Measurements from ENCODE around the gene DNAH12. TPM values are rescaled to one million over a fixed set of nuclear protein-coding genes. Genes with fewer than 3 reads are reported as not detected.

DNAH12 gene
- total RNA-seq, 1 experiment from 2014 or later: not detected

DNA sequence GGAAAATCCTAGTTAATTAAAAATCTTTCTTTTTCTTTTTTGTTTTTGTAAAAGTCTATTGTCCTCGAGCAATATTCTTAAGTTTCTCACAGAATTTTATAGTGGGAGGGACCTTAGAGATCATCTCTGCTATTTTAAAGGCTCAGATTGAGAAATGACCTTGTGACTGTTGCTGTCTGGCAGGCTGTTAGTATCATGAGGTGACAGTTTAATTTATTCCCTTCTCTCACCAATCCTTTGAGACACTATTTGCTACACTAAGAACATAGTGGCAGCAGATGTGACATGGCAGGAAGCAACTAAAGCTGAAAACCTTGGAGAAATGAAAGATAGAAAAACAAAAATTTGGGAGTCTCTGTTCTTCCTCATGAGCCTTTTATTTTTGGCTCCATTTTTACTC lies 291.7 kb downstream of the DNAH12 start:
- ChIA-PET POLR2A (no interaction called here), RAD21 (ENCODE audit: low non-redundant PET in 1 of 2, low total read pairs in 2 of 2, uncharacterized antibody in 2 of 2, unreplicated experiment in 2 of 2) (no interaction called here), CTCF (no interaction called here)
- no peak overlapping the region for H3K9ac ChIP-seq (ENCODE audit: low read length)
- H3K4me2 ChIP-seq (ENCODE audit: low read length): no peak overlapping the region
- no peaks in the 10 kb centered on the region for H3K27me3 ChIP-seq (ENCODE audit: insufficient read depth, low read length)
- H3K4me1 ChIP-seq (ENCODE audit: control insufficient read depth in 1 of 2, insufficient read depth in 2 of 2, low read length in 2 of 2): no peaks in the 10 kb centered on the region
- no peak overlapping the region for H2AFZ ChIP-seq (ENCODE audit: low read depth, low read length, poor library complexity, severe bottlenecking)
- DNase-seq (ENCODE audit: low read depth, low spot score): no peak
- no peaks in the 10 kb centered on the region for H3K9me3 ChIP-seq (ENCODE audit: control insufficient read depth in 1 of 2, insufficient read depth in 1 of 2, low read depth in 1 of 2, low read length in 2 of 2)
- no peaks in the 10 kb centered on the region for H3K9me2 ChIP-seq (ENCODE audit: insufficient read depth)
- peaks cover 14 to 29% of the 10 kb centered on the region in 2 experiments for H3K36me3 ChIP-seq (ENCODE audit: control insufficient read depth in 1 of 2, insufficient read depth in 2 of 2, low read length in 2 of 2)
- ATAC-seq: no peak
- no peak overlapping the region for H3K4me3 ChIP-seq (replicated peaks in 1 of 2; ENCODE audit: low read depth in 1 of 2, low read length in 2 of 2)
- intact Hi-C loops (cut with micrococcal nuclease): no loop called here
- H3K27ac ChIP-seq (ENCODE audit: low read depth, low read length): no peak overlapping the region
- H3K79me2 ChIP-seq (ENCODE audit: insufficient read depth, low read length): no peaks in the 10 kb centered on the region; the same call in 1 of the 2 replicates
- H4K20me1 ChIP-seq (ENCODE audit: insufficient read depth): no peaks in the 10 kb centered on the region
- no TSS peak for BruUV-seq (replicated peaks)
- TF ChIP-seq, protein P1, sequence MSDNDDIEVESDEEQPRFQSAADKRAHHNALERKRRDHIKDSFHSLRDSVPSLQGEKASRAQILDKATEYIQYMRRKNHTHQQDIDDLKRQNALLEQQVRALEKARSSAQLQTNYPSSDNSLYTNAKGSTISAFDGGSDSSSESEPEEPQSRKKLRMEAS (IDR thresholded peaks at IDR 0.05): no peak
- TF ChIP-seq, protein P2, sequence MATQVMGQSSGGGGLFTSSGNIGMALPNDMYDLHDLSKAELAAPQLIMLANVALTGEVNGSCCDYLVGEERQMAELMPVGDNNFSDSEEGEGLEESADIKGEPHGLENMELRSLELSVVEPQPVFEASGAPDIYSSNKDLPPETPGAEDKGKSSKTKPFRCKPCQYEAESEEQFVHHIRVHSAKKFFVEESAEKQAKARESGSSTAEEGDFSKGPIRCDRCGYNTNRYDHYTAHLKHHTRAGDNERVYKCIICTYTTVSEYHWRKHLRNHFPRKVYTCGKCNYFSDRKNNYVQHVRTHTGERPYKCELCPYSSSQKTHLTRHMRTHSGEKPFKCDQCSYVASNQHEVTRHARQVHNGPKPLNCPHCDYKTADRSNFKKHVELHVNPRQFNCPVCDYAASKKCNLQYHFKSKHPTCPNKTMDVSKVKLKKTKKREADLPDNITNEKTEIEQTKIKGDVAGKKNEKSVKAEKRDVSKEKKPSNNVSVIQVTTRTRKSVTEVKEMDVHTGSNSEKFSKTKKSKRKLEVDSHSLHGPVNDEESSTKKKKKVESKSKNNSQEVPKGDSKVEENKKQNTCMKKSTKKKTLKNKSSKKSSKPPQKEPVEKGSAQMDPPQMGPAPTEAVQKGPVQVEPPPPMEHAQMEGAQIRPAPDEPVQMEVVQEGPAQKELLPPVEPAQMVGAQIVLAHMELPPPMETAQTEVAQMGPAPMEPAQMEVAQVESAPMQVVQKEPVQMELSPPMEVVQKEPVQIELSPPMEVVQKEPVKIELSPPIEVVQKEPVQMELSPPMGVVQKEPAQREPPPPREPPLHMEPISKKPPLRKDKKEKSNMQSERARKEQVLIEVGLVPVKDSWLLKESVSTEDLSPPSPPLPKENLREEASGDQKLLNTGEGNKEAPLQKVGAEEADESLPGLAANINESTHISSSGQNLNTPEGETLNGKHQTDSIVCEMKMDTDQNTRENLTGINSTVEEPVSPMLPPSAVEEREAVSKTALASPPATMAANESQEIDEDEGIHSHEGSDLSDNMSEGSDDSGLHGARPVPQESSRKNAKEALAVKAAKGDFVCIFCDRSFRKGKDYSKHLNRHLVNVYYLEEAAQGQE (IDR thresholded peaks at IDR 0.05; ENCODE audit: low read depth): no peak
- TF ChIP-seq EGR1 (IDR thresholded peaks at IDR 0.05; ENCODE audit: low read depth): no peak
- TF ChIP-seq, protein P3, sequence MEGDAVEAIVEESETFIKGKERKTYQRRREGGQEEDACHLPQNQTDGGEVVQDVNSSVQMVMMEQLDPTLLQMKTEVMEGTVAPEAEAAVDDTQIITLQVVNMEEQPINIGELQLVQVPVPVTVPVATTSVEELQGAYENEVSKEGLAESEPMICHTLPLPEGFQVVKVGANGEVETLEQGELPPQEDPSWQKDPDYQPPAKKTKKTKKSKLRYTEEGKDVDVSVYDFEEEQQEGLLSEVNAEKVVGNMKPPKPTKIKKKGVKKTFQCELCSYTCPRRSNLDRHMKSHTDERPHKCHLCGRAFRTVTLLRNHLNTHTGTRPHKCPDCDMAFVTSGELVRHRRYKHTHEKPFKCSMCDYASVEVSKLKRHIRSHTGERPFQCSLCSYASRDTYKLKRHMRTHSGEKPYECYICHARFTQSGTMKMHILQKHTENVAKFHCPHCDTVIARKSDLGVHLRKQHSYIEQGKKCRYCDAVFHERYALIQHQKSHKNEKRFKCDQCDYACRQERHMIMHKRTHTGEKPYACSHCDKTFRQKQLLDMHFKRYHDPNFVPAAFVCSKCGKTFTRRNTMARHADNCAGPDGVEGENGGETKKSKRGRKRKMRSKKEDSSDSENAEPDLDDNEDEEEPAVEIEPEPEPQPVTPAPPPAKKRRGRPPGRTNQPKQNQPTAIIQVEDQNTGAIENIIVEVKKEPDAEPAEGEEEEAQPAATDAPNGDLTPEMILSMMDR (IDR thresholded peaks at IDR 0.05 in 2 of 3, conservative IDR thresholded peaks at IDR 0.05 in 1 of 3; ENCODE audit: borderline replicate concordance in 1 of 3, insufficient read depth in 1 of 3, low read depth in 2 of 3, low read length in 2 of 3): no peak
- TF ChIP-seq TCF7L2 (IDR thresholded peaks at IDR 0.05; ENCODE audit: borderline replicate concordance, extremely low read depth, insufficient read depth, insufficient read length): no peak
- no peak for TF ChIP-seq POLR2AphosphoS5 (IDR thresholded peaks at IDR 0.05; ENCODE audit: low read depth, low read length)
- no peak for TF ChIP-seq RAD21 (IDR thresholded peaks at IDR 0.05; ENCODE audit: low read depth)
- TF ChIP-seq FOSL1 (IDR thresholded peaks at IDR 0.05; ENCODE audit: low read depth): no peak
- no peak for TF ChIP-seq ELF1 (IDR thresholded peaks at IDR 0.05; ENCODE audit: borderline replicate concordance, low read depth)

Measured in HCT116 (cell line).